SK-N-SH (cell line): ENCODE measurements around the gene MANSC4. TPM values are rescaled to one million over a fixed set of nuclear protein-coding genes. Genes with fewer than 3 reads are reported as not detected.

Experiments
- CTCF ChIA-PET: fragments of 300-600, 350-600 bp; formaldehyde crosslinking; extraction: SDS; loops from one replicate; lab custom pipeline; 2021; lab: Yijun Ruan, JAX
- POLR2A ChIA-PET: fragments of 350-600 bp; sonication (Branson Sonifier 250); formaldehyde crosslinking; extraction: SDS; loops from one replicate; lab custom pipeline; 2020; ENCODE audit warnings: antibody characterized with exemption, inconsistent platforms; lab: Yijun Ruan, JAX
- DNase-seq: peaks from one replicate; pipeline ENCODE4 v3.0.0; 2012
- H2AFZ ChIP-seq: fragments of 200-600 bp; sonication (generic); 2 replicates; pipeline ENCODE4 v1.8.1; 2016; ENCODE audit warnings: antibody characterized with exemption, mild to moderate bottlenecking, low read depth
- H3F3A ChIP-seq: fragments of 200-600 bp; sonication (generic); replicated peaks from 2 replicates; pipeline ENCODE3; 2016; ENCODE audit warnings: antibody characterized with exemption, mild to moderate bottlenecking; ENCODE audit not compliant: insufficient read depth
- H3K27ac ChIP-seq, 2 experiments: fragments of 200-500 bp in 1 of 2; fragments of 200-600 bp in 1 of 2; sonication (Bioruptor generic) in 1 of 2; sonication (generic), shearing (Covaris generic) in 1 of 2; 2 replicates each; pipeline versions ENCODE4 v1.5.1 to v1.6.1; 2014 to 2016; ENCODE audit warnings: low read depth in 2 of 2, inconsistent platforms in 1 of 2, low read length in 1 of 2, mild to moderate bottlenecking in 1 of 2, mixed read lengths in 1 of 2
- H3K27me3 ChIP-seq: fragments of 200-600 bp; sonication (generic), shearing (Covaris generic); 2 replicates; pipeline ENCODE4 v1.6.1; 2016; ENCODE audit warnings: mixed run types; ENCODE audit not compliant: insufficient read depth
- H3K36me3 ChIP-seq, 2 experiments: fragments of 200-500 bp in 1 of 2; fragments of 200-600 bp in 1 of 2; sonication (Bioruptor generic) in 1 of 2; sonication (generic) in 1 of 2; replicated peaks in 1 of 2; 2 replicates each; pipeline versions ENCODE3 to v1.5.1; 2014 to 2016; ENCODE audit warnings: low read length in 1 of 2, mild to moderate bottlenecking in 1 of 2; ENCODE audit not compliant: insufficient read depth in 2 of 2, control insufficient read depth in 1 of 2
- H3K4me1 ChIP-seq, 2 experiments: fragments of 200-500 bp in 1 of 2; fragments of 200-600 bp in 1 of 2; sonication (Bioruptor generic) in 1 of 2; sonication (generic), shearing (Covaris generic) in 1 of 2; 2 replicates each; pipeline versions ENCODE4 v1.5.1 to v1.6.1; 2014 to 2016; ENCODE audit warnings: low read depth in 1 of 2, low read length in 1 of 2, mixed run types in 1 of 2; ENCODE audit not compliant: insufficient read depth in 2 of 2, control insufficient read depth in 1 of 2
- H3K4me2 ChIP-seq: fragments of 200-600 bp; sonication (generic), shearing (Covaris generic); 2 replicates; pipeline ENCODE4 v1.6.1; 2017; ENCODE audit warnings: mixed run types
- H3K4me3 ChIP-seq, 2 experiments: fragments of 200-500 bp in 1 of 2; fragments of 200-600 bp in 1 of 2; sonication (Bioruptor generic) in 1 of 2; sonication (generic), shearing (Covaris generic) in 1 of 2; 2 replicates each; pipeline versions ENCODE4 v1.5.1 to v1.8.1; 2014 to 2016; ENCODE audit warnings: low read depth in 2 of 2, inconsistent platforms in 1 of 2, low read length in 1 of 2, mild to moderate bottlenecking in 1 of 2, mixed read lengths in 1 of 2, moderate library complexity in 1 of 2
- H3K79me2 ChIP-seq: fragments of 200-600 bp; sonication (generic); 2 replicates; pipeline ENCODE4 v1.8.1; 2017; ENCODE audit warnings: mild to moderate bottlenecking; ENCODE audit not compliant: insufficient read depth
- H3K9ac ChIP-seq: fragments of 200-600 bp; sonication (generic); 2 replicates; pipeline ENCODE4 v1.6.1; 2017; ENCODE audit warnings: mixed run types
- H3K9me2 ChIP-seq: fragments of 200-600 bp; sonication (generic); 2 replicates; pipeline ENCODE4 v1.6.1; 2017; ENCODE audit warnings: mixed run types
- H3K9me3 ChIP-seq: fragments of 200-600 bp; sonication (generic); 2 replicates; pipeline ENCODE4 v1.6.1; 2017; ENCODE audit warnings: mixed run types, mild to moderate bottlenecking, moderate library complexity
- H4K20me1 ChIP-seq: fragments of 200-600 bp; sonication (generic); 2 replicates; pipeline ENCODE4 v1.6.1; 2017; ENCODE audit warnings: mild to moderate bottlenecking, mixed run types; ENCODE audit not compliant: insufficient read depth
- ELF1 ChIP-seq: IDR thresholded peaks from 2 replicates; pipeline ENCODE4 v1.4.0; 2012
- GABPA ChIP-seq: IDR thresholded peaks from 2 replicates; pipeline ENCODE4 v1.4.0; 2012; ENCODE audit warnings: low read depth, mild to moderate bottlenecking
- JUND ChIP-seq: IDR thresholded peaks from 2 replicates; pipeline ENCODE4 v1.4.0; 2012
- MEF2A ChIP-seq: IDR thresholded peaks from 2 replicates; pipeline ENCODE4 v1.4.0; 2012; ENCODE audit warnings: low read depth, borderline replicate concordance
- MXI1 ChIP-seq: IDR thresholded peaks from 2 replicates; pipeline ENCODE4 v1.6.1; 2012; ENCODE audit warnings: mild to moderate bottlenecking, low read depth, low read length, improper control_type of control experiment
- NFIC ChIP-seq: IDR thresholded peaks from 2 replicates; pipeline ENCODE4 v1.4.0; 2012; ENCODE audit warnings: borderline replicate concordance
- RCOR1 ChIP-seq: fragments of 150-350 bp; IDR thresholded peaks from 2 replicates; pipeline ENCODE4 v1.6.1; 2017; ENCODE audit warnings: antibody characterized with exemption, low read length
- RFX5 ChIP-seq: IDR thresholded peaks from 2 replicates; pipeline ENCODE4 v1.6.1; 2012; ENCODE audit warnings: mild to moderate bottlenecking, improper control_type of control experiment, low read length
- WGBS: methylation state at CpG from one replicate; pipeline ENCODE4 v1.1.6; 2017; ENCODE audit warnings: low lambda C conversion rate; 5-methylcytosine and 5-hydroxymethylcytosine counted together
- polyA plus RNA-seq, 3 experiments: library from polyadenylated mRNA; depleted of rRNA; stranded (reverse); fragments of >200 nt; gene quantifications; 2 replicates each; pipeline ENCODE4 v1.2.3, GENCODE V29; 2012
- TF ChIP-seq, protein P1 (sequence below): IDR thresholded peaks from 2 replicates; pipeline ENCODE4 v1.4.0; 2012; ENCODE audit warnings: low read depth, borderline replicate concordance
- TF ChIP-seq, protein P2 (sequence below): fragments of 200-600 bp; sonication (generic); IDR thresholded peaks from 2 replicates; pipeline ENCODE4 v1.6.1; 2017; ENCODE audit warnings: antibody characterized with exemption, mild to moderate bottlenecking, moderate library complexity
- TF ChIP-seq, protein P3 (sequence below): IDR thresholded peaks from 2 replicates; pipeline ENCODE4 v1.4.0; 2012; ENCODE audit warnings: low read depth
- TF ChIP-seq, protein P4 (sequence below): IDR thresholded peaks from 2 replicates; pipeline ENCODE4 v1.6.1; 2012; ENCODE audit warnings: mild to moderate bottlenecking, low read depth, low read length, moderate library complexity
- TF ChIP-seq, protein P5 (sequence below): fragments of 150-350 bp; IDR thresholded peaks from 2 replicates; pipeline ENCODE4 v1.6.1; 2017; ENCODE audit warnings: antibody characterized with exemption, low read length, low read depth, borderline replicate concordance

Gene MANSC4
- polyA plus RNA-seq, 1 of the 3 experiments (the other 2 are of a cell fraction): not detected

DNA sequence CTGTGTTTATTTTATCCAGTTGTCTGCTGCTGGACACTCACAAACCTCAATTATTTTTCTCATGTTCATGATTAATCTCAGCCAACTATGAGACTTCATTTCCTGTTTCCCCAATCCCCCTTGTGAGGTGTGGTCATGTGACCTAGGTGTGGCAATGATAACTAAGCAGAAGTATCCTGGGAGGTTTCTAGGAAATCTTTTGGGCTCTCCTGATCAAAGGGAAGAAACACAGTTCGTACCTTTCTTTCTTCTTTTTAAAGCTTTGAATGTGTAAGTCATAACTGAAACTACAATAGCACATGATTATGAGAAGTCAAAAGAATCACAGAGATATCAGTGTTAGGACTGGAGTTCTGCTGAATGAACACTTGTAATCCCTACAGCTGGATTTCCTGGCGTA lies 34.4 kb upstream of the MANSC4 start (continued):
- TF ChIP-seq, protein P1, sequence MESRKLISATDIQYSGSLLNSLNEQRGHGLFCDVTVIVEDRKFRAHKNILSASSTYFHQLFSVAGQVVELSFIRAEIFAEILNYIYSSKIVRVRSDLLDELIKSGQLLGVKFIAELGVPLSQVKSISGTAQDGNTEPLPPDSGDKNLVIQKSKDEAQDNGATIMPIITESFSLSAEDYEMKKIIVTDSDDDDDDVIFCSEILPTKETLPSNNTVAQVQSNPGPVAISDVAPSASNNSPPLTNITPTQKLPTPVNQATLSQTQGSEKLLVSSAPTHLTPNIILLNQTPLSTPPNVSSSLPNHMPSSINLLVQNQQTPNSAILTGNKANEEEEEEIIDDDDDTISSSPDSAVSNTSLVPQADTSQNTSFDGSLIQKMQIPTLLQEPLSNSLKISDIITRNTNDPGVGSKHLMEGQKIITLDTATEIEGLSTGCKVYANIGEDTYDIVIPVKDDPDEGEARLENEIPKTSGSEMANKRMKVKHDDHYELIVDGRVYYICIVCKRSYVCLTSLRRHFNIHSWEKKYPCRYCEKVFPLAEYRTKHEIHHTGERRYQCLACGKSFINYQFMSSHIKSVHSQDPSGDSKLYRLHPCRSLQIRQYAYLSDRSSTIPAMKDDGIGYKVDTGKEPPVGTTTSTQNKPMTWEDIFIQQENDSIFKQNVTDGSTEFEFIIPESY: no peak
- no peak for TF ChIP-seq ELF1
- TF ChIP-seq GABPA: no peak
- TF ChIP-seq RCOR1: no peak
- TF ChIP-seq, protein P2, sequence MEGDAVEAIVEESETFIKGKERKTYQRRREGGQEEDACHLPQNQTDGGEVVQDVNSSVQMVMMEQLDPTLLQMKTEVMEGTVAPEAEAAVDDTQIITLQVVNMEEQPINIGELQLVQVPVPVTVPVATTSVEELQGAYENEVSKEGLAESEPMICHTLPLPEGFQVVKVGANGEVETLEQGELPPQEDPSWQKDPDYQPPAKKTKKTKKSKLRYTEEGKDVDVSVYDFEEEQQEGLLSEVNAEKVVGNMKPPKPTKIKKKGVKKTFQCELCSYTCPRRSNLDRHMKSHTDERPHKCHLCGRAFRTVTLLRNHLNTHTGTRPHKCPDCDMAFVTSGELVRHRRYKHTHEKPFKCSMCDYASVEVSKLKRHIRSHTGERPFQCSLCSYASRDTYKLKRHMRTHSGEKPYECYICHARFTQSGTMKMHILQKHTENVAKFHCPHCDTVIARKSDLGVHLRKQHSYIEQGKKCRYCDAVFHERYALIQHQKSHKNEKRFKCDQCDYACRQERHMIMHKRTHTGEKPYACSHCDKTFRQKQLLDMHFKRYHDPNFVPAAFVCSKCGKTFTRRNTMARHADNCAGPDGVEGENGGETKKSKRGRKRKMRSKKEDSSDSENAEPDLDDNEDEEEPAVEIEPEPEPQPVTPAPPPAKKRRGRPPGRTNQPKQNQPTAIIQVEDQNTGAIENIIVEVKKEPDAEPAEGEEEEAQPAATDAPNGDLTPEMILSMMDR: no peak
- TF ChIP-seq, protein P3, sequence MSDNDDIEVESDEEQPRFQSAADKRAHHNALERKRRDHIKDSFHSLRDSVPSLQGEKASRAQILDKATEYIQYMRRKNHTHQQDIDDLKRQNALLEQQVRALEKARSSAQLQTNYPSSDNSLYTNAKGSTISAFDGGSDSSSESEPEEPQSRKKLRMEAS: no peak
- TF ChIP-seq, all 33 proteins: peak for 0

DNA sequence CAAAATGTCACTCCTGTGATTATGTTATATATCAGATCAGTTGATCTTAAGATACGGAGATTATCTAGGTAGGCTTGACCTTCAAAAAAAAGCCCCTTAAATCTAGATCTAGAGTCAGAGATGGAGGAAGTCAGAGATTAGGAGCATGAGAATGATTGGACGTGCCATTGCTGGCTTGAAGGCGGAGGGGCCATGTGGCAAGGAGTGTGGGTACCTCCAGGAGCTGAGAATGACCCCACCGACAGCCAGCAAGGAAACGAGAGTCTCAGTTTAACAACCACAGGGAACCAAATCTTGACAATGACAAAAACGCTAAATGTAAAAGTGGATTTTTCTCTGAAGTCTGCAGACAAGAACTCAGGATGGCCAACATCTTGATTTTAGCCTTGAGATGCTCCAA lies 32.5 kb upstream of the MANSC4 start:
- Histone ChIP-seq H3K36me3 (no peaks in the 10 kb centered on the region), H2AFZ (no peak overlapping the region), H4K20me1 (no peaks in the 10 kb centered on the region), H3K27me3 (no peaks in the 10 kb centered on the region), H3K9me3 (no peaks in the 10 kb centered on the region), H3K9me2 (no peaks in the 10 kb centered on the region), H3F3A (no peaks in the 10 kb centered on the region), H3K4me2 (no peak overlapping the region), H3K27ac (no peak overlapping the region), H3K4me3 (no peak overlapping the region), H3K4me1 (peaks cover 0 to 5% of the 10 kb centered on the region in 2 experiments; a peak in 1 of 4 replicates)
- DNase-seq: no peak
- POLR2A ChIA-PET: interaction anchor here (2.0 kb wide), 1 partner anchor 33 kb away, joined by 11 read pairs; the partner anchor contains the start of genes KLHL42 and MANSC4
- TF ChIP-seq JUND: no peak
- TF ChIP-seq MEF2A: no peak
- no peak for TF ChIP-seq MXI1
- TF ChIP-seq RFX5: no peak
- no peak for TF ChIP-seq ELF1
- TF ChIP-seq NFIC: no peak
- TF ChIP-seq, protein P4, sequence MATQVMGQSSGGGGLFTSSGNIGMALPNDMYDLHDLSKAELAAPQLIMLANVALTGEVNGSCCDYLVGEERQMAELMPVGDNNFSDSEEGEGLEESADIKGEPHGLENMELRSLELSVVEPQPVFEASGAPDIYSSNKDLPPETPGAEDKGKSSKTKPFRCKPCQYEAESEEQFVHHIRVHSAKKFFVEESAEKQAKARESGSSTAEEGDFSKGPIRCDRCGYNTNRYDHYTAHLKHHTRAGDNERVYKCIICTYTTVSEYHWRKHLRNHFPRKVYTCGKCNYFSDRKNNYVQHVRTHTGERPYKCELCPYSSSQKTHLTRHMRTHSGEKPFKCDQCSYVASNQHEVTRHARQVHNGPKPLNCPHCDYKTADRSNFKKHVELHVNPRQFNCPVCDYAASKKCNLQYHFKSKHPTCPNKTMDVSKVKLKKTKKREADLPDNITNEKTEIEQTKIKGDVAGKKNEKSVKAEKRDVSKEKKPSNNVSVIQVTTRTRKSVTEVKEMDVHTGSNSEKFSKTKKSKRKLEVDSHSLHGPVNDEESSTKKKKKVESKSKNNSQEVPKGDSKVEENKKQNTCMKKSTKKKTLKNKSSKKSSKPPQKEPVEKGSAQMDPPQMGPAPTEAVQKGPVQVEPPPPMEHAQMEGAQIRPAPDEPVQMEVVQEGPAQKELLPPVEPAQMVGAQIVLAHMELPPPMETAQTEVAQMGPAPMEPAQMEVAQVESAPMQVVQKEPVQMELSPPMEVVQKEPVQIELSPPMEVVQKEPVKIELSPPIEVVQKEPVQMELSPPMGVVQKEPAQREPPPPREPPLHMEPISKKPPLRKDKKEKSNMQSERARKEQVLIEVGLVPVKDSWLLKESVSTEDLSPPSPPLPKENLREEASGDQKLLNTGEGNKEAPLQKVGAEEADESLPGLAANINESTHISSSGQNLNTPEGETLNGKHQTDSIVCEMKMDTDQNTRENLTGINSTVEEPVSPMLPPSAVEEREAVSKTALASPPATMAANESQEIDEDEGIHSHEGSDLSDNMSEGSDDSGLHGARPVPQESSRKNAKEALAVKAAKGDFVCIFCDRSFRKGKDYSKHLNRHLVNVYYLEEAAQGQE: no peak
- TF ChIP-seq, protein P5, sequence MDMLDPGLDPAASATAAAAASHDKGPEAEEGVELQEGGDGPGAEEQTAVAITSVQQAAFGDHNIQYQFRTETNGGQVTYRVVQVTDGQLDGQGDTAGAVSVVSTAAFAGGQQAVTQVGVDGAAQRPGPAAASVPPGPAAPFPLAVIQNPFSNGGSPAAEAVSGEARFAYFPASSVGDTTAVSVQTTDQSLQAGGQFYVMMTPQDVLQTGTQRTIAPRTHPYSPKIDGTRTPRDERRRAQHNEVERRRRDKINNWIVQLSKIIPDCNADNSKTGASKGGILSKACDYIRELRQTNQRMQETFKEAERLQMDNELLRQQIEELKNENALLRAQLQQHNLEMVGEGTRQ: no peak
- TF ChIP-seq, all 33 proteins: peak for 0
- CTCF ChIA-PET: no interaction called here
- Histone ChIP-seq H3K9ac (no peak overlapping the region), H3K79me2 (no peaks in the 10 kb centered on the region)
- 59% methylated on average over 6 of the region's 6 CpGs for WGBS
